Ramos (cell line): ENCODE results near the gene XPO5.

Source experiments
- in situ Hi-C: fragments of 300-500 bp; cut with MboI; formaldehyde crosslinking; loops from one replicate; pipeline ENCODE4 v1.14.3; 2022; ENCODE audit warnings: low sequenced_read_pairs; ENCODE audit not compliant: unreplicated experiment

The XPO5 gene

DNA sequence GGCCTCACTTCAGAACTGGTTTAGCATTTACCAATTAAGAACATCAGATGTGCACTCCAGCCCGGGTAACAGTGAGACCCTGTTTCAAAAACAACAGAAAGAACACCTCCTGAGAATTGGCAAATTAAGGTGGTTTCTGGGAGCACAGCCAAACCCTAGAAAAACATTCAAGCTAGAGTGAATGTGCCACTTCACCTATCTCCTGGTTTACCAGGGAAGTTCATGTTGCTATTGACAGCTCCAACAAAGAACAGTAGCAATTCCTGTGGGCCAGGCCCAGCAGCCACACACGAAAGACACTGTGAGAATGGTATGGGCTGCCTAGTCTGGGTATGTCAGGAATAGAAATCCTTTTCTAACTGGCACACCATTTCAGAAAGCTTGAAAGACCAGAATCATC is 54.0 kb downstream of the XPO5 start:
- in situ Hi-C loops, result no loop called here

DNA sequence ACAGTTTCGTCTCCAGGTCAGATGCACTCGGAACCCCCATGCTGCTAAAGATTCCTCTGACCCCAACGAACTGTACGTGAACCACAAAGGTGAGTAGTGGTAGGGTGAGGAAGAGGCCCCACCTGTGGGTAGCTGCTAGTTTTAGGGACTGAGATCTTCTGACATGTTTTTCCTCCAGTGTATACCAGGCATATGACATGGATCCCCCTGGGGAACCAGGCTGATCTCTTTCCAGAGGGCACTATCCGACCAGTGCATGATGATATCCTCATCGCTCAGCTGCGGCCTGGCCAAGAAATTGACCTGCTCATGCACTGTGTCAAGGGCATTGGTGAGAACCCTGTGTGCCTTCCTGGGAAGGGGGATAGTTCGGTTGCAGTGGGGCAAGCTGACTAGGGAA is 55.7 kb downstream of the XPO5 start:
- in situ Hi-C loops, result no loop called here

- in situ Hi-C loops, result no loop called here
Observed at GRCh38 chr6:43517505-43518357, 58.1 kb downstream of the XPO5 start.

DNA sequence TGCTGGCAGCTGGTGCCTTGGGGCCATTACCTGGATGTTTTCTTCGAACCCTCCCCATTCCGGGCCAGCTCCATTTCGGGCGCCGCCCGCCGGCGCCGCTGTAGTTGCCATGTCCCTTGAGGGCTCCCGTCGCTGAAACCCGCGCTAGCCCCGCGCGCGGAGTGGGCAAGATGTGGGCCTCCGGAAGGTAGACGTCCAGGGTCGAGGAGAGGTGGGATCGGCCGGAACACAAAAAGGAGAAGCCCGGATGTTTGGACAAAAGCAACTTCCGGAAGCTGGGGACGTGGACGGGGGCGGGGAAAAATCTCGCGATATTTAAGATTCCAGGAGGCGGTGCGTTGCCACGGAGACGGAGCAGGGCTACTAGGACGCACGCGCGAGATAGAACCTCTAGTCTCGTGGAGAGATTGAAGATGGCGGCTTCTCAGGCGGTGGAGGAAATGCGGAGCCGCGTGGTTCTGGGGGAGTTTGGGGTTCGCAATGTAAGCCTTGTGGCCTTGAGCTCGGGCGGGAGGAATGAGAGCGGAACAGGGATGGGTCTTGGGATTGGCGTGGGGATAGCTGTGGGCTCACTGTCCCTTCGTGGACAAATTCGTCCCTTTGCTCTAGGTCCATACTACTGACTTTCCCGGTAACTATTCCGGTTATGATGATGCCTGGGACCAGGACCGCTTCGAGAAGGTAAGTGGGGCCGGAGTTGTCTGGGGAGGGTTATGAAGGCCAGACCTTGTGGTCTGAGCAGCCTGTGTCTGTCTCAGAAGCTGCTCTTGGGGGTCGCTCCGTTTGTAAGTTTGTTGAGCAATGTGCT is 58.9 kb downstream of the XPO5 start, which contains the start of the genes POLR1C and YIPF3:
TSS of gene POLR1C (plus strand) at position 393 of the 808 bp plus-strand sequence. CDS start at position 414, 21 bp downstream.
TSS of gene YIPF3 (minus strand) at position 230 of the 808 bp plus-strand sequence. CDS start at position 111, 119 bp downstream.
- in situ Hi-C loops, result no loop called here

DNA sequence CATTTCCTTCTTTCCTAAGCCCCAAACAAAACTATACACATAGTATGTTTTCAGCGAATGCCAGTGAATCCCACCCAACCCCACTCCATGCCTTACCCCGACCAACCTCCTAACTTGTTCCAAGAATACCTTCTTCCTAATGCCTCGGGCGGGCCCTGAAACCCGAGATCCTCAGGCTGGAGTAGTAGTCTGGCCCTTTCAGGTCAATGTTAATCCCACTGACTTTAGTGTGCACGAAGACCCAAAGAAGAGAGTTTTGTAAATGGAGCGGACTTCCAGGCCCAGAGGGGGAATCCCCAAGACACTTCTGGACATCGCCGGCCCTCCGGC is 59.5 kb downstream of the XPO5 start:
- in situ Hi-C loops, result no loop called here

GRCh38 chr6:43515808-43516207 is 60.0 kb downstream of the XPO5 start:
- in situ Hi-C loops, result no loop called here

- in situ Hi-C loops, result no loop called here
Observed at GRCh38 chr6:43511824-43512415, 63.9 kb downstream of the XPO5 start.

GRCh38 chr6:43510827-43511163 is 65.0 kb downstream of the XPO5 start:
- in situ Hi-C loops, result no loop called here

DNA sequence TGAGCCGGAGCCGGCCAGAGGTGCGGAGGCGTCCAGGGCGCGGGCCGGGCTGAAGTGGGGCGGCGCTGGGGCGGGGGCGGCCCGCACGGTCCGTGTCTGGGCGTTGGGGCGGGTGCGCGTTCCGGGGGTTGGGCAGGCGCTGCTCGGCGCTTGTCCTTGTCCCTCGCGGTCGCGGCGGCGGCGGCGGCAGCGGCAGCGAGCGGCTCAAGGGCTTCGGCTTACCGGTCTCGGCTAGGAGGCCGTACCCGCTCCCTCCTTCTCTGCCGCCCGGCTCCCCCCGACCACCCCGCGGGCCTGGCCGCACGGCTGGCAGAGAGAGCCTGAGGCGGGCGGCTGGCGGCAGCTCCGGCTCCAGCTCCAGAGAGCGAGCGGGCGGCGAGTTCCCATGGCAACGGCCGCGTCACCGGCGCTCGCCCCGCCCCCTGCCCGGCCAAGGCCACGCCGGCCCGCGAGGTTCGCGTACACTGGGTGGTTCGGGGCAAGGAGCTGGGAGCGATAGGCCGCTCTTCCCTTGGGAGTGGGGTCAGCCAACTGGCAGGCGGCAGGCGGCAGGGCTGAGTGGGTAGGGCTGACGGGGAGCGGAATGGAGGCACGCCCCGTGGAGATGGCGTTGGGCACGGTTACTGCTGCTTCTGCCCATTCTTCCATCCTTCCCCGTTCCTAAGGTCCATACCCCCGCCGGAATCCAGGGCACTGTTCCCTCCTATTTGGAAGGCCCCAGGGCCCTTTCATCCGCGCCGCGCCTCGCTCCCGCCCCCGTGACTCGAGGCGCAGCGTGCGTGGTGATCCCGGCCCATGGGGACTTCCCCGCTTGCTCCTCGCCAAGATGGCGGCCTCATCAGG is 65.6 kb downstream of the XPO5 start, which contains the start of gene LRRC73:
TSS of gene LRRC73 (minus strand) at position 363 of the 843 bp plus-strand sequence. CDS start 561 bp downstream, outside the sequence.
- in situ Hi-C loops, result no loop called here

DNA sequence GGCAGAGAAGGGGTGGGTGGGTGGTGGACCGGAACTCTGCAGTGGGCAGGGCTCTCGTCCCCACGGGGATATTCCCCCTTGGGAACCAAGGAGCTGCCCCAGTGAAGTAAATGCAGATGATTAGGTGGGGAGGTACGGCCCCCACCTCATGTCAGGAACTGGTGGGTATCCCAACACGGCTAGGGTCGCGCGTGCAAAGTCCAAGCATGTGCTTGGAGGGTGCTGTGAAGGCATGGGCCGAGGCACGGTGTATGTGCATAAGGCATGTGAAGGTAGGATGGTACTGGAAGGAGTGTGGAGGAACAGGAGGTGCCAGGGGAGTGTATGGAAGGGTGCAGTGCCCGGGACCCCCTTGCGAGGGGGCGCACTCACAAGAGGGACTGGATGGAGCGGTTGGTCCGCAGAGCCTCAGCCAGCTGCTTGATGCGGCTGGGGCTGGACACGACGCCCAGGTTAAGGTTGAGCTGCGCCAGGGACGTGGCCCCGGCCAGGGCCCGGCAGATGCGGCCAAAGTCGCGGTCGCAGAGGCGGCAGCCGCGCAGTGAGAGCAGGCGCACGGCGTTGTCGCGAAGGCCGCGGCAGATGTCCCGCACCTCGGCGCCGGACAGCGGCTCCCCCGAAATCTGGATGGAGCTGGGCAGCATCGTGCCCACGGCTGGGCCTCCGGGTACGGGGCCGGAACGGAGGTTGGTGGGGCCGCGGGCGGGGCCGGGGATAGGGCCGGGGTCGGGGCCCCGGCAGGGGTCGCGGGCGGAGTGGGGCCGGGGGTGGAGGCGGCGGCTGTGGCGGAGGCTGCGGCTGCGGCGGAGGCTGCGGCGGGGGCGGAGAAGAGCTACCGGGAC is 66.5 kb downstream of the XPO5 start:
- in situ Hi-C loops, result no loop called here

DNA sequence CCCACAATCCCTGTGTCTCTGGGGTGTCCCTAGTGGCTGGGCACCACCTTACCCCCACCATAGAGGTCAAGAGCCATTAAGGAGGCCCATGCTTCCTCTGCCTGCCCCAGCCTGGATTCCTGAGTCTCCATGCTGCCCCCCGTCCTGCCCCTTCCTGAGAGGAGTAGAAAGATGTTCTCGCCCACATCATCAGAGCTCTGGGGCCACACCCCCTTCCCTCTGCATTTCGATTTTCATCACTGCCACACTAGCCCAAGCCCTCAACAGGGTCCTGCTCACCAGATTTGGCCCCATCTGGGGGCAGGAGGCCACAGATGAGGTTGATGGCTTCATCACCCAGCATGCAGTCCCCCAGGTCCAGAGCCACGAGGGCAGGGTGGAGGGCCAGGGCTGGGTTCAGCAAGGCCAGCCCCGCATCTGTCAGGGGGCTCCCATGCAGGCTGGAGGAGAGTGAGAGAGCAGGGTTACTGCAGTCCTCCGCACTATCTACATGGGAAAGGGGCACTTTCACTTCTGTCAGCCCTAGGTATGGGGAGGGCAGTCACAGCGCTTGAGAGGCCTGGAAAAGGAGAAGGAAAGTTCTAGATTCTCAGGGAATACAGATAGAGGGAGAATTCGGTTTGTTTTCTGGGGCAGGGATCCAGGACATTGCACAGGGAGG is 67.2 kb downstream of the XPO5 start:
- in situ Hi-C loops, result no loop called here

DNA sequence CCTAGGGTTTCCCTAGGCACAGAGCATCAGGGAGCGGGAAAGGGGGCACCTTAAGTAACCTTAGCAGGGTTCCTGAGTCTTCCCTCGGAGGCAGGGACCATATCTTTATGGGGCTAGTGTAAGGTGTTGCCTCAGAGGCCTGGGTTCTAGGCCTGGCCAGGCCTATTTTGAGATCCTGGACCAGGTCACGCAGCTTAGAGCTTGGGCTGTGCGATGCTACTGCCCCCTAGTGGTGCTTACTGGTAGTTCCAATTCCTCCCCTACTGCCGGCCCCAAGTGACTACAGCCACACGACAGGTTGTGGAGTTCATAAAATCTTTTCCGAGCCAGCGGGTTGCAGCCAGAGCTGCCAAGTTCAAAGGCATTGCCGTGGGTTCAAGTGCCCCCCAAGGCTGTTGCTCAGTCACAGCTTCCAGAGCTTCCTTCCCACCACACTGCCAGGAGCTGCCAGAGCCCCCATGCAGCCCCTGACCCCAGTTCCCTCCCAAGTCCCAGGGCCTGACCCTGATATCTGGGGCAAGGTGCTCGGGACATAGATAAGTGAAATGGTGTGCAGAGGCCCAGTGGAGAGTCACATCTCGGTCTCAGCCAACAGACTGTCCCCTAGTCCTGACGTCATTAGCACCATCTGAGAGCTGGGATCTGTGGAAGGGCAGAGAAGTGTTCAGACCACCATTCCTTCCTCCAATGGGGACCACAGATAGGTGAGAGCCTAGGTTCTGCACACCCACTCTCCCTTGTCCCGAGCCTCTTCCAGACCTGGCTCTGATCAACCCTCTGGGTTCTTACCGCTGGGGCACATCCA is 69.0 kb downstream of the XPO5 start:
- in situ Hi-C loops, result no loop called here

DNA sequence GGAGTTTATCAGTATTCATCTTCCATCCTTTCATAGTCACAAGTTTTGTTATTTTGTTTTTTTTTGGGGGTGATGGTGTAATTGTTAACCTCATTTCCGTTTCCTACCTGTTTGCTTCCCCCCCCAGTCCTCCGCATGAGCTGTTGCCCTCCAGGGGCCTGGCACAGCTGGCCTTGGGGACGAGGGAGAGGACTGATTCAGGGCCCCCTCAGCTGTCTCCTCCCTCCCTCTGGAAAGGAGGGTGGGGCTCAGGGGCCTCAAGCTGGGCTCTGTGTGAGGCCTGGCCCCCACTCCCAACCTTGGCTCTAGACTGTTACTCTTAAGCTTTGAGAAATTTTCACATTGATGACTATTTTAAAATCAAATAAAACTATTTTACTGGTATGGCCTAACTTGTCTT is 69.7 kb downstream of the XPO5 start:
- in situ Hi-C loops, result no loop called here

DNA sequence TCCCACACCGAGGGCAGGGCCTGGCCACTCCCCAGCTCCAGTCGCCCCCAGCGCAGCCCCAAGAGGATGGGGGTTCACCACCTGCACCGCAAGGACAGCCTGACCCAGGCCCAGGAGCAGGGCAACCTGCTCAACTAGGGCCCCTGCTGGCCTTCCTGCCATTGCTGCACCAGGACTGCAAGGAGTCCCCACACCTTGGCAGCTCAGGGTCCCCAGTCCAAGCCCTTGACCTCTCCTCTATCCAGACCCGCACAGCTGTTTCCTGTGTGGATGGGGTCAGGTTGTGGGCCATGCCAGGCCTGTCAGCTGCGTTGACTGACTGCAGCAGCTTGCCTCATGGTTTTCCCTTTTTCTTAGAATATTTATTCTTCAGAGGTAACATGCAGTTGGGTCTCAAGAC is 70.1 kb downstream of the XPO5 start:
- in situ Hi-C loops, result no loop called here

- in situ Hi-C loops, result loop anchor here (5.0 kb wide), 1 partner anchor 243 kb away; no protein-coding TSS in a partner anchor
Observed at GRCh38 chr6:43504756-43505593, 70.9 kb downstream of the XPO5 start.

GRCh38 chr6:43503443-43503842 is 72.4 kb downstream of the XPO5 start:
- in situ Hi-C loops, result loop anchor here (5.0 kb wide), 1 partner anchor 241 kb away; no protein-coding TSS in a partner anchor

GRCh38 chr6:43502666-43503065 is 73.2 kb downstream of the XPO5 start:
- in situ Hi-C loops, result loop anchor here (5.0 kb wide), 1 partner anchor 240 kb away; no protein-coding TSS in a partner anchor
